RPMI8226 (cell line): ENCODE results near the gene RHO.

ENCODE experiments used
- DNase-seq: peaks from one replicate; pipeline ENCODE4 v3.0.0-alpha.2; 2015

Gene RHO

DNA sequence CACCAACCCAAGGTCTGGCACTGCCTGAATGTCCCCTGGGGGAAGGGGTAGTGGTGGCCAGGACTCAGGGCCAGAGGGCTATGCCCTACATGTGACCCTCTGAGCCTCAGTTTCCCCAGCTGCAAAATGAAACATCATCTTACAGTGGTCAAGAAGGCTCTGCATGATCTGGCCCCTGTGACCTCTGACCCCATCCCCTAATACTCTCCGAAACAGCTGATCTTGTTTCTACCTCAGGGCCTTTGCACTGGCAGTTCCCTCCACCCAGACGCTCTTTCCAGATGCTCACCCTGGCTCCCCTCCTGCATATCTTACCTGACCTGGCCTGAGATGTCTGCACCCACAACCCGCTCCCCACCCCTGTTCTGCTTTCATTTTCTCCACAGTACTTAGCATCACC lies 56.2 kb downstream of the RHO start:
- DNase-seq, result no peak
